HG03378 (cell line): ENCODE measurements around the gene SOWAHC.
"Not testable (repeated sequence)": the region's sequence is repeated elsewhere in the genome, so short reads cannot be mapped to it uniquely, and the experiment has no call there.

Experiments used
- ATAC-seq: cut with Tn5 transposase; IDR thresholded peaks from one replicate; pipeline ENCODE4 v1.9.1; 2021; ENCODE audit warnings: mild to moderate bottlenecking, moderate library complexity; ENCODE audit not compliant: unreplicated experiment

Gene SOWAHC, protein sequence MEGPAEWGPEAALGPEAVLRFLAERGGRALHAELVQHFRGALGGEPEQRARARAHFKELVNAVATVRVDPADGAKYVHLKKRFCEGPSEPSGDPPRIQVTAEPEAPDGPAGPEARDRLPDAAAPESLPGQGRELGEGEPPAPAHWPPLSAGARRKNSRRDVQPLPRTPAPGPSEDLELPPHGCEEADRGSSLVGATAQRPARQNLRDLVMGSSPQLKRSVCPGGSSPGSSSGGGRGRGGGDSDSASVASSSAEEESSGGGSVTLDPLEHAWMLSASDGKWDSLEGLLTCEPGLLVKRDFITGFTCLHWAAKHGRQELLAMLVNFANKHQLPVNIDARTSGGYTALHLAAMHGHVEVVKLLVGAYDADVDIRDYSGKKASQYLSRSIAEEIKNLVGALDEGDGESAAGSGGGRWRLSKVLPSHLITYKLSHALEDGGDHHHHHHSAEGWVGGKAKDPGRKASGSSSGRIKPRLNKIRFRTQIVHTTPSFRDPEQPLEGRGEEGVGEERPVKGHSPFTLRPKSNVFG

GRCh38 chr2:109613922-109614714 is at the start of gene SOWAHC, which contains the start of gene SEPTIN10:
TSS of gene SOWAHC (plus strand) at chr2:109614364. CDS start at chr2:109614490, 126 bp downstream.
TSS of gene SEPTIN10 (minus strand) at chr2:109613966. CDS start at chr2:109613827, 139 bp downstream.
- peak; percentile 85 for ATAC-seq

- no peak for ATAC-seq
Measured at GRCh38 chr2:109575373-109575772, 38.8 kb upstream of the SOWAHC start.

- not testable (repeated sequence) for ATAC-seq
Measured at GRCh38 chr2:109577630-109578029, 36.5 kb upstream of the SOWAHC start.

GRCh38 chr2:109582928-109583895 is 31.0 kb upstream of the SOWAHC start:
- ATAC-seq, result peak; percentile 51

- ATAC-seq, result no peak
Measured at GRCh38 chr2:109586687-109587086, 27.5 kb upstream of the SOWAHC start.

- no peak for ATAC-seq
Measured at GRCh38 chr2:109591206-109591605, 23.0 kb upstream of the SOWAHC start.

DNA sequence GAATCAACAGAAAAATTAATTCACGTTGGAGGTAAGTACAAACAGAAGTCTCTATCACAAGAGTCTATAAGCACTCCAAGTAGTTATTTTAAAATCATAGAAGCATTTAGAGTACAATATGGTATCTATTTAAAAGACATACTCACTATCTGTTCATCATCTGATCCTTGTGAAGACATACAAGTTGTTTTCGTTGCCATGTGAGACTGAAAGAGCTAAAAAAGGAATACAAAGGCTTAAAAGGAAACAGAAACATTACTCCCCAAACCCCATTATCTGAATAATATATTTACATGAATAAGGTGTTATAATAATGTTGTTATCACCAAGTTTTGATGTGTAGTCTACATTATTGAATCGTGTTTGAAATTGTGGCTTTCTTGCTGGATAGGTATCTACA is 21.3 kb upstream of the SOWAHC start:
- ATAC-seq, result no peak

DNA sequence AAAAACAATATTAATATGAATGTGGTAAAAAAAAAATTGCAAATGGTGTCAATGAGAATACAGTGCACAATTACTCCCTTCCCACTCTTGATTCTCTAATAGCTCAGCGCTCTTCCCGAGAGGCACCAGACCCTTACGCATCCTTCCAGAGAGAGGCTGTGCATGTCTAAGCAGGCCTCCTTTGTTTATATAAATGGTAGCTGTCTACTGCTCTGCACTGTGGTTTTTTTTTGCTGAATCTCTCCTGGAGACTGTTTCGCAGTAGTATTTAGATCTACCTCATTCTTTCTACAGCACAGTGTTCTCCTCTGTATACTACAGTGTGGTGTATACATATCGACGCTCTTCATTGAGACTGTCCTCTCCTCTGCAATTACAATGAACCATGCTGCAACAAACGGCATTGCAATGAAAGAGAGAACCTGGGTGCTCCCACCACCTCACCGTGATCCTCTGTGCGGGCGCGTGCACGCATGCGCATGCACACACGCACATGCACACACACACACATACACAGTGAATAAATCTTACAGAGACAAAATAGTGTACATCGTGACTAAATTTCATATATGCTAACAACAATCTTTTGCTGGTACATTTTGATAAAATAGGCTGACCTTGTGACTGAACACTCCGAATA is 19.8 kb upstream of the SOWAHC start:
- no peak for ATAC-seq

DNA sequence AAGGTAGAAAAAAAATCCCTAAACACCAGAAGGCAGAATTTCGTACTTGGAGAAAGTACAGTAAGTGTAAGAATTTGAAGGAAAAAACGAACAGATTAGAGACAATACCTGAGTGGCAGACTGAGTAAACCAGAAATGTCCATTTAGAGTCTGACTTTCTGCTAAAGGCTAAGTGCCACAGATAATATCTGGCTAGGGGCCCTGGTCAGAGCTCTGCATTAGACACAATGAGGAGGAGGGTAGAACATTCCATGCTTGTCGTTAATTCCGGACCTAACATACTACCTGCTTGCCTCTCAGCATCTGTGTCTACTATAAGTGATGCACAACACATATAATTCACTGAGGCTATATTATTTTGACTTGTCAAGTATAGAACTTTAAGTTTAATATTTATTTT is 18.5 kb upstream of the SOWAHC start:
- no peak for ATAC-seq

- ATAC-seq, result no peak
Measured at GRCh38 chr2:109597283-109597682, 16.9 kb upstream of the SOWAHC start.

GRCh38 chr2:109601783-109602182 is 12.4 kb upstream of the SOWAHC start:
- ATAC-seq, result no peak

- ATAC-seq, result no peak
Measured at GRCh38 chr2:109602617-109603188, 11.5 kb upstream of the SOWAHC start.

DNA sequence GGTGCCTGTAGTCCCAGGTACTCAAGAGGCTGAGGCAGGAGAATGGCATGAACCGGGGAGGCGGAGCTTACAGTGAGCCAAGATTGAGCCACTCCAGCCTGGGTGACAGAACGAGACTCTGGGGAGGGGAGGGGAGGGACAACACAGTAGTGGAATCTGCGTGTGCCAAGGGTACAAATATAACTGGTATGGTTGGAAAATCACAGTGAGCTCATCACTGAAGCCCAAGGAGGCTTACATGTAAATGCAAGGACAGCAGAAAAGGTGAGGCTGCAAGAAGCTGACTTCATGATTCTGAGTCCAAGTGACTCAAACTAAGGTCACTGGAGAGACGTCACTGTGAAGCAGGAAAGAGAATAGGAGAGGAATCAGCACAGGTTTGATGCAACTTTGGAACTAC is 9.6 kb upstream of the SOWAHC start:
- ATAC-seq, result no peak

GRCh38 chr2:109607766-109608165 is 6.4 kb upstream of the SOWAHC start:
- no peak for ATAC-seq

GRCh38 chr2:109609352-109610024 is 4.7 kb upstream of the SOWAHC start:
- ATAC-seq, result no peak

DNA sequence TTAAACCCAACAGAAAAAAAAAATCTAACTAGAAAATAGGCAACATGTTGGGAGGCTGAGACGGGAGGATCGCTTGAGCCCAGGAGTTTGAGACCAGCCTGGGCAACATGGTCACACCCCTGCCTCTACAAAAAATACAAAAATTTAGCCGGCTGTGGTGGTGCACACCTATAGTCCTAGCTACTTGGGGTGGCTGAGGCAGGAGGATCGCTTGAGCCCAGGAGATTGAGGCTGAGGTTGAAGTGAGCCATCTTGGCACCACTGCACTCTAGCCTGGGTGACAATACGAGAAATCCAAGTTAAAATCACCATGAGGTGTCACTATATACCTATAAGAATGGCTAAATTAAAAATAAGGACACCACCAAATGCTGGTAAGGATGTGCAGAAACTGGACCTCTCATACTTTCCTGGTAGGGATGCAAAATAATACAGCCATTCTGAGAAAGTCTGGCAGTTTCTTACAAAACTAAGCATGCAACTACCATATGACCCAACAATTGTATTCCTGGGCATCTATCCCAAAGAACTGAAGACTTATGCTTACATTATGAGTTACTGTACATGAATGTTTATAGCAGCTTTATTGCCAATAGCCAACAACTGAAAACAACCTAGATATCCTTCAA is 2.6 kb upstream of the SOWAHC start:
- ATAC-seq, result no peak

DNA sequence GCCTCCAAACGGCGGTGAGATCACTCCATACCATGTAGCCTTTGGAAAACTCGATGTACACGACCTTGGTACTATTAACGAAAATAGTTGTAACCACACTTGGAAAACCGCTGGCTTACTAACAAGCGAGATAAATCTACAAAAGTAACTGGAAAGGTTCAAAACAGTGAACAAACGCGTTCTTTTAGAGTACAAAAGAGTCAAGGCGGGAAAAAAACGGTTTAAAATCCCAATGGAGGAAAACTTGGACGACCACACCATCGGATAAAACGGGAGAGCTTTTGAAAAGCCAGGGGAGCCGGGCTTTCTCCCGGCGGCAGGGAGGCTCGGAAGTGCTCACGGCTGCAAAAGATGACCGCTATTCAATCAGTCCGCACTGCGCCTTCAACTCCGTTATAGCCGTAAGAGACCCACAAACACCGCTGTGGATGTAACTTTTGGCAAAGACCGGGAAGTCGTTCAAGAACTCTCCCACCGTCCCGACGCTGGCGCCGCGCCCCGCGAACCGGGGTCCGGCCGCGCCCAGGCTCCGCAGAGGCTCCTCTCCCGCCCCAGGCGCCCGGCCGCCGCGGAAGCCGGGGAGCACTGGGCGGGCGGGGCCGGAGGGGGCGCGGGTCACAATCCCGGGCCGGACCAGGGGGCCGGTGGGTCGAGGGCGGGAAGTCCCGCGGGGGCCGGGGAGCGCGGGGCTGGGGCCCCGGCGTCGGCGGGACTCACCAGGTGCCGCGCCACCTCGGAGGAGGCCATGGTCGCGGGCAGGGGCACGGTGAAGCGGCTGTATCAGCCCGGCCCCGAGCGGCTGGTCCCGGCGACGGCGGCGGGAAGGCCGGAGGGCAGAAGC is 863 bp upstream of the SOWAHC start:
- peak; percentile 18 for ATAC-seq
